RWPE2 (cell line): ENCODE measurements around the gene TMPRSS6.

Experiments
- ATAC-seq: fragments of 200-7000 bp; cut with Tn5 transposase; 3 replicates; pipeline ENCODE4 v1.9.1; 2021; ENCODE audit warnings: low read depth
- DNase-seq: peaks from one replicate; pipeline ENCODE4 v3.0.0-alpha.2; 2020; ENCODE audit warnings: low spot score
- H3K27ac ChIP-seq: fragments of 450-650 bp; 2 replicates; pipeline ENCODE4 v1.5.1; 2017; ENCODE audit warnings: mild to moderate bottlenecking; ENCODE audit not compliant: poor library complexity, severe bottlenecking
- H3K27me3 ChIP-seq: fragments of 250-450 bp; sonication (Bioruptor Pico); 2 replicates; pipeline ENCODE4 v1.5.1; 2021; ENCODE audit warnings: mild to moderate bottlenecking, moderate library complexity; ENCODE audit not compliant: insufficient read depth, poor library complexity, severe bottlenecking
- H3K36me3 ChIP-seq: fragments of 250-450 bp; sonication (Bioruptor Pico); 2 replicates; pipeline ENCODE4 v1.5.1; 2020; ENCODE audit warnings: low read depth, mild to moderate bottlenecking, moderate library complexity
- H3K4me1 ChIP-seq: fragments of 250-450 bp; sonication (Bioruptor Pico); 2 replicates; pipeline ENCODE4 v1.5.1; 2021; ENCODE audit warnings: mild to moderate bottlenecking, moderate library complexity; ENCODE audit not compliant: insufficient read depth, poor library complexity, severe bottlenecking
- H3K4me3 ChIP-seq: fragments of 250-450 bp; sonication (Bioruptor Pico); 2 replicates; pipeline ENCODE4 v1.5.1; 2021; ENCODE audit warnings: mild to moderate bottlenecking, moderate library complexity; ENCODE audit not compliant: severe bottlenecking
- H3K9me3 ChIP-seq: fragments of 250-450 bp; sonication (Bioruptor Pico); 2 replicates; pipeline ENCODE4 v1.5.1; 2021; ENCODE audit warnings: mild to moderate bottlenecking, moderate library complexity; ENCODE audit not compliant: severe bottlenecking
- CTCF ChIP-seq: fragments of 450-650 bp; IDR thresholded peaks from one replicate; pipeline ENCODE4 v1.5.1; 2017; ENCODE audit warnings: mild to moderate bottlenecking, moderate library complexity; ENCODE audit not compliant: poor library complexity, severe bottlenecking

TMPRSS6 gene

GRCh38 chr22:37043828-37044538 lies 65.5 kb downstream of the TMPRSS6 start:
- no peak overlapping the region for H3K4me3 ChIP-seq
- TF ChIP-seq CTCF, result peak; percentile 58
- ATAC-seq (peak; percentile 77), DNase-seq (no peak)
- peaks cover 17% of the 10 kb centered on the region for H3K4me1 ChIP-seq
- no peaks in the 10 kb centered on the region for H3K27me3 ChIP-seq
- H3K36me3 ChIP-seq, result no peaks in the 10 kb centered on the region
- H3K27ac ChIP-seq, result no peak overlapping the region
- no peaks in the 10 kb centered on the region for H3K9me3 ChIP-seq

- Histone ChIP-seq H3K4me1 (peaks cover 17% of the 10 kb centered on the region), H3K36me3 (no peaks in the 10 kb centered on the region), H3K27ac (no peak overlapping the region), H3K27me3 (no peaks in the 10 kb centered on the region), H3K4me3 (no peak overlapping the region), H3K9me3 (no peaks in the 10 kb centered on the region)
- no peak for TF ChIP-seq CTCF
- DNase-seq (no peak), ATAC-seq (no peak)
These were observed 66.2 kb downstream of the TMPRSS6 start for GRCh38 chr22:37043209-37043827.

GRCh38 chr22:37039466-37039865 lies 70.0 kb downstream of the TMPRSS6 start:
- Histone ChIP-seq H3K36me3 (no peaks in the 10 kb centered on the region), H3K4me3 (no peak overlapping the region), H3K27ac (no peak overlapping the region), H3K9me3 (no peaks in the 10 kb centered on the region), H3K4me1 (peaks cover 11% of the 10 kb centered on the region), H3K27me3 (no peaks in the 10 kb centered on the region)
- ATAC-seq (no peak), DNase-seq (no peak)
- TF ChIP-seq CTCF, result no peak

- Histone ChIP-seq H3K27ac (no peak overlapping the region), H3K27me3 (no peaks in the 10 kb centered on the region), H3K4me1 (peaks cover 19% of the 10 kb centered on the region), H3K36me3 (no peaks in the 10 kb centered on the region), H3K9me3 (no peaks in the 10 kb centered on the region), H3K4me3 (no peak overlapping the region)
- no peak for ATAC-seq
- no peak for DNase-seq
- TF ChIP-seq CTCF, result no peak
These were observed 71.8 kb downstream of the TMPRSS6 start for GRCh38 chr22:37037669-37038068.
